GM21786 (cell line): ENCODE measurements around the gene MEGF10.
"Not testable (repeated sequence)": the region's sequence is repeated elsewhere in the genome, so short reads cannot be mapped to it uniquely, and the experiment has no call there.

Source experiments
- ATAC-seq: cut with Tn5 transposase; IDR thresholded peaks from one replicate; pipeline ENCODE4 v1.9.1; 2021; ENCODE audit not compliant: unreplicated experiment

MEGF10 gene

GRCh38 chr5:127297348-127298035, 6.9 kb downstream of the MEGF10 start:
- no peak for ATAC-seq

- no peak for ATAC-seq
These were observed 7.4 kb downstream of the MEGF10 start for GRCh38 chr5:127298036-127298429.

GRCh38 chr5:127298656-127299055, 8.1 kb downstream of the MEGF10 start:
- ATAC-seq, result no peak

- no peak for ATAC-seq
These were observed 9.1 kb downstream of the MEGF10 start for GRCh38 chr5:127299678-127300077.

GRCh38 chr5:127302509-127302908, 11.9 kb downstream of the MEGF10 start:
- no peak for ATAC-seq

GRCh38 chr5:127303404-127303803, 12.8 kb downstream of the MEGF10 start:
- ATAC-seq, result no peak

GRCh38 chr5:127305493-127305892, 14.9 kb downstream of the MEGF10 start:
- no peak for ATAC-seq

- no peak for ATAC-seq
These were observed 15.4 kb downstream of the MEGF10 start for GRCh38 chr5:127306036-127306435.

GRCh38 chr5:127306647-127307046, 16.1 kb downstream of the MEGF10 start:
- no peak for ATAC-seq

- no peak for ATAC-seq
These were observed 17.3 kb downstream of the MEGF10 start for GRCh38 chr5:127307868-127308267.

GRCh38 chr5:127308325-127308724, 17.7 kb downstream of the MEGF10 start:
- ATAC-seq, result not testable (repeated sequence)

- no peak for ATAC-seq
These were observed 18.3 kb downstream of the MEGF10 start for GRCh38 chr5:127308945-127309344.

- no peak for ATAC-seq
These were observed 20.8 kb downstream of the MEGF10 start for GRCh38 chr5:127311349-127311748.

- no peak for ATAC-seq
These were observed 21.4 kb downstream of the MEGF10 start for GRCh38 chr5:127311781-127312525.

GRCh38 chr5:127313379-127313778, 22.8 kb downstream of the MEGF10 start:
- no peak for ATAC-seq

GRCh38 chr5:127313847-127314473, 23.4 kb downstream of the MEGF10 start:
- peak; percentile 96 for ATAC-seq

- ATAC-seq, result no peak
These were observed 25.4 kb downstream of the MEGF10 start for GRCh38 chr5:127316011-127316410.

- not testable (repeated sequence) for ATAC-seq
These were observed 26.8 kb downstream of the MEGF10 start for GRCh38 chr5:127317385-127317784.

GRCh38 chr5:127320032-127320965, 29.7 kb downstream of the MEGF10 start:
- ATAC-seq, result peak; percentile 97

- ATAC-seq, result no peak
These were observed 30.9 kb downstream of the MEGF10 start for GRCh38 chr5:127321465-127321864.

- no peak for ATAC-seq
These were observed 31.8 kb downstream of the MEGF10 start for GRCh38 chr5:127322403-127322802.
